ENCODE results near the gene SLC13A2.
"Not testable (repeated sequence)": the region's sequence is repeated elsewhere in the genome, so short reads cannot be mapped to it uniquely, and the experiment has no call there.

The SLC13A2 gene

GRCh38 chr17:28511858-28512461 lies 38.5 kb downstream of the SLC13A2 start:
- H3K27me3 ChIP-seq (ENCODE audit: control insufficient read depth in 5 of 5, insufficient read depth in 4 of 5, low read length in 5 of 5) = peaks cover 31 to 46% (median 37%) of the 10 kb centered on the region in 5 donors
- no peak overlapping the region for H3K9ac ChIP-seq (ENCODE audit: low read length in 5 of 5)
- peaks cover 0 to 13% (median 0%) of the 10 kb centered on the region in 5 donors for H3K4me1 ChIP-seq (ENCODE audit: control insufficient read depth in 5 of 5, insufficient read depth in 5 of 5, low read length in 5 of 5)
- no peak overlapping the region for H3K27ac ChIP-seq (ENCODE audit: low read depth, low read length)
- no peaks in the 10 kb centered on the region for H3K9me3 ChIP-seq (ENCODE audit: control insufficient read depth in 5 of 5, low read length in 5 of 5)
- H3K4me3 ChIP-seq (ENCODE audit: low read depth in 1 of 5, low read length in 5 of 5) = no peak overlapping the region
- no peaks in the 10 kb centered on the region for H3K36me3 ChIP-seq (ENCODE audit: control insufficient read depth in 5 of 5, insufficient read depth in 5 of 5, low read length in 5 of 5)

- H3K27ac ChIP-seq (ENCODE audit: low read depth, low read length) = no peak overlapping the region
- no peak overlapping the region for H3K9ac ChIP-seq (ENCODE audit: low read length in 5 of 5)
- H3K4me3 ChIP-seq (ENCODE audit: low read depth in 1 of 5, low read length in 5 of 5) = no peak overlapping the region
- H3K9me3 ChIP-seq (ENCODE audit: control insufficient read depth in 5 of 5, low read length in 5 of 5) = no peaks in the 10 kb centered on the region
- H3K4me1 ChIP-seq (ENCODE audit: control insufficient read depth in 5 of 5, insufficient read depth in 5 of 5, low read length in 5 of 5) = peaks cover 0 to 13% (median 0%) of the 10 kb centered on the region in 5 donors
- no peaks in the 10 kb centered on the region for H3K36me3 ChIP-seq (ENCODE audit: control insufficient read depth in 5 of 5, insufficient read depth in 5 of 5, low read length in 5 of 5)
- H3K27me3 ChIP-seq (ENCODE audit: control insufficient read depth in 5 of 5, insufficient read depth in 4 of 5, low read length in 5 of 5) = peaks cover 27 to 34% (median 29%) of the 10 kb centered on the region in 5 donors
Observed at GRCh38 chr17:28513476-28513875, 40.0 kb downstream of the SLC13A2 start.

- Histone ChIP-seq H3K4me3 (ENCODE audit: low read depth in 1 of 5, low read length in 5 of 5) (no peak overlapping the region), H3K27me3 (ENCODE audit: control insufficient read depth in 5 of 5, insufficient read depth in 4 of 5, low read length in 5 of 5) (peaks cover 20 to 27% (median 24%) of the 10 kb centered on the region in 5 donors)
Observed at GRCh38 chr17:28514561-28515002, 41.1 kb downstream of the SLC13A2 start.

GRCh38 chr17:28515518-28515917 lies 42.1 kb downstream of the SLC13A2 start:
- Histone ChIP-seq H3K9ac (ENCODE audit: low read length in 5 of 5) (no peak overlapping the region), H3K36me3 (ENCODE audit: control insufficient read depth in 5 of 5, insufficient read depth in 5 of 5, low read length in 5 of 5) (no peaks in the 10 kb centered on the region), H3K9me3 (ENCODE audit: control insufficient read depth in 5 of 5, low read length in 5 of 5) (no peaks in the 10 kb centered on the region), H3K27ac (ENCODE audit: low read depth, low read length) (no peak overlapping the region), H3K4me3 (ENCODE audit: low read depth in 1 of 5, low read length in 5 of 5) (no peak overlapping the region), H3K27me3 (ENCODE audit: control insufficient read depth in 5 of 5, insufficient read depth in 4 of 5, low read length in 5 of 5) (peaks cover 14 to 21% (median 17%) of the 10 kb centered on the region in 5 donors), H3K4me1 (ENCODE audit: control insufficient read depth in 5 of 5, insufficient read depth in 5 of 5, low read length in 5 of 5) (peaks cover 0 to 1% (median 0%) of the 10 kb centered on the region in 5 donors)

More at GRCh38 chr17:28514561-28515002, 41.1 kb downstream of the SLC13A2 start:
- Histone ChIP-seq H3K9ac (ENCODE audit: low read length in 5 of 5) (no peak overlapping the region), H3K36me3 (ENCODE audit: control insufficient read depth in 5 of 5, insufficient read depth in 5 of 5, low read length in 5 of 5) (no peaks in the 10 kb centered on the region), H3K27ac (ENCODE audit: low read depth, low read length) (no peak overlapping the region), H3K9me3 (ENCODE audit: control insufficient read depth in 5 of 5, low read length in 5 of 5) (no peaks in the 10 kb centered on the region), H3K4me1 (ENCODE audit: control insufficient read depth in 5 of 5, insufficient read depth in 5 of 5, low read length in 5 of 5) (peaks cover 0 to 9% (median 0%) of the 10 kb centered on the region in 5 donors)

GRCh38 chr17:28518132-28518531 lies 44.7 kb downstream of the SLC13A2 start:
- Histone ChIP-seq H3K9ac (ENCODE audit: low read length in 5 of 5) (no peak overlapping the region), H3K4me3 (ENCODE audit: low read depth in 1 of 5, low read length in 5 of 5) (no peak overlapping the region), H3K9me3 (ENCODE audit: control insufficient read depth in 5 of 5, low read length in 5 of 5) (no peaks in the 10 kb centered on the region), H3K4me1 (ENCODE audit: control insufficient read depth in 5 of 5, insufficient read depth in 5 of 5, low read length in 5 of 5) (no peaks in the 10 kb centered on the region), H3K36me3 (ENCODE audit: control insufficient read depth in 5 of 5, insufficient read depth in 5 of 5, low read length in 5 of 5) (no peaks in the 10 kb centered on the region), H3K27me3 (ENCODE audit: control insufficient read depth in 5 of 5, insufficient read depth in 4 of 5, low read length in 5 of 5) (peaks cover 4 to 19% (median 10%) of the 10 kb centered on the region in 5 donors), H3K27ac (ENCODE audit: low read depth, low read length) (no peak overlapping the region)

- Histone ChIP-seq H3K36me3 (ENCODE audit: control insufficient read depth in 5 of 5, insufficient read depth in 5 of 5, low read length in 5 of 5) (no peaks in the 10 kb centered on the region), H3K27ac (ENCODE audit: low read depth, low read length) (no peak overlapping the region), H3K9me3 (ENCODE audit: control insufficient read depth in 5 of 5, low read length in 5 of 5) (no peaks in the 10 kb centered on the region), H3K9ac (ENCODE audit: low read length in 5 of 5) (no peak overlapping the region), H3K4me3 (ENCODE audit: low read depth in 1 of 5, low read length in 5 of 5) (no peak overlapping the region), H3K4me1 (ENCODE audit: control insufficient read depth in 5 of 5, insufficient read depth in 5 of 5, low read length in 5 of 5) (no peaks in the 10 kb centered on the region), H3K27me3 (ENCODE audit: control insufficient read depth in 5 of 5, insufficient read depth in 4 of 5, low read length in 5 of 5) (peaks cover 4 to 19% (median 8%) of the 10 kb centered on the region in 5 donors)
Observed at GRCh38 chr17:28518578-28518977, 45.1 kb downstream of the SLC13A2 start.

GRCh38 chr17:28519236-28519635 lies 45.8 kb downstream of the SLC13A2 start:
- H3K4me1 ChIP-seq (ENCODE audit: control insufficient read depth in 5 of 5, insufficient read depth in 5 of 5, low read length in 5 of 5) = no peaks in the 10 kb centered on the region
- H3K27ac ChIP-seq (ENCODE audit: low read depth, low read length) = no peak overlapping the region
- H3K4me3 ChIP-seq (ENCODE audit: low read depth in 1 of 5, low read length in 5 of 5) = no peak overlapping the region
- H3K9me3 ChIP-seq (ENCODE audit: control insufficient read depth in 5 of 5, low read length in 5 of 5) = no peaks in the 10 kb centered on the region
- H3K27me3 ChIP-seq (ENCODE audit: control insufficient read depth in 5 of 5, insufficient read depth in 4 of 5, low read length in 5 of 5) = peaks cover 0 to 14% (median 4%) of the 10 kb centered on the region in 5 donors
- H3K36me3 ChIP-seq (ENCODE audit: control insufficient read depth in 5 of 5, insufficient read depth in 5 of 5, low read length in 5 of 5) = no peaks in the 10 kb centered on the region
- H3K9ac ChIP-seq (ENCODE audit: low read length in 5 of 5) = no peak overlapping the region

- H3K4me3 ChIP-seq (ENCODE audit: low read depth in 1 of 5, low read length in 5 of 5) = no peak overlapping the region
- H3K4me1 ChIP-seq (ENCODE audit: control insufficient read depth in 5 of 5, insufficient read depth in 5 of 5, low read length in 5 of 5) = no peaks in the 10 kb centered on the region
- no peak overlapping the region for H3K27ac ChIP-seq (ENCODE audit: low read depth, low read length)
- H3K36me3 ChIP-seq (ENCODE audit: control insufficient read depth in 5 of 5, insufficient read depth in 5 of 5, low read length in 5 of 5) = no peaks in the 10 kb centered on the region
- no peak overlapping the region for H3K9ac ChIP-seq (ENCODE audit: low read length in 5 of 5)
- peaks cover 0 to 9% (median 3%) of the 10 kb centered on the region in 5 donors for H3K27me3 ChIP-seq (ENCODE audit: control insufficient read depth in 5 of 5, insufficient read depth in 4 of 5, low read length in 5 of 5)
- H3K9me3 ChIP-seq (ENCODE audit: control insufficient read depth in 5 of 5, low read length in 5 of 5) = no peaks in the 10 kb centered on the region
Observed at GRCh38 chr17:28520687-28521086, 47.2 kb downstream of the SLC13A2 start.

- no peaks in the 10 kb centered on the region for H3K36me3 ChIP-seq (ENCODE audit: control insufficient read depth in 5 of 5, insufficient read depth in 5 of 5, low read length in 5 of 5)
- no peaks in the 10 kb centered on the region for H3K9me3 ChIP-seq (ENCODE audit: control insufficient read depth in 5 of 5, low read length in 5 of 5)
- no peaks in the 10 kb centered on the region for H3K4me1 ChIP-seq (ENCODE audit: control insufficient read depth in 5 of 5, insufficient read depth in 5 of 5, low read length in 5 of 5)
- H3K27me3 ChIP-seq (ENCODE audit: control insufficient read depth in 5 of 5, insufficient read depth in 4 of 5, low read length in 5 of 5) = peaks cover 0 to 9% (median 0%) of the 10 kb centered on the region in 5 donors
- H3K9ac ChIP-seq (ENCODE audit: low read length in 5 of 5) = no peak overlapping the region
- H3K4me3 ChIP-seq (ENCODE audit: low read depth in 1 of 5, low read length in 5 of 5) = no peak overlapping the region
- no peak overlapping the region for H3K27ac ChIP-seq (ENCODE audit: low read depth, low read length)
Observed at GRCh38 chr17:28521311-28522085, 48.1 kb downstream of the SLC13A2 start.

GRCh38 chr17:28522281-28522680 lies 48.8 kb downstream of the SLC13A2 start:
- H3K27me3 ChIP-seq (ENCODE audit: control insufficient read depth in 5 of 5, insufficient read depth in 4 of 5, low read length in 5 of 5); H3K9ac ChIP-seq (ENCODE audit: low read length in 5 of 5); H3K9me3 ChIP-seq (ENCODE audit: control insufficient read depth in 5 of 5, low read length in 5 of 5): not testable (repeated sequence)

More at GRCh38 chr17:28522281-28522680, 48.8 kb downstream of the SLC13A2 start:
- H3K36me3 ChIP-seq (ENCODE audit: control insufficient read depth in 5 of 5, insufficient read depth in 5 of 5, low read length in 5 of 5); H3K27ac ChIP-seq (ENCODE audit: low read depth, low read length); H3K4me1 ChIP-seq (ENCODE audit: control insufficient read depth in 5 of 5, insufficient read depth in 5 of 5, low read length in 5 of 5); H3K4me3 ChIP-seq (ENCODE audit: low read depth in 1 of 5, low read length in 5 of 5): not testable (repeated sequence)

Data from subcutaneous abdominal adipose tissue (tissue), 5 donors.